NCI-H1105 (cell line): ENCODE results near the gene GPRIN3.
"Not testable (repeated sequence)": the region's sequence is repeated elsewhere in the genome, so short reads cannot be mapped to it uniquely, and the experiment has no call there.

Experiments
- DNase-seq: peaks from one replicate; lab custom pipeline; 2025; lab: John Stamatoyannopoulos, UW

The GPRIN3 gene

DNA sequence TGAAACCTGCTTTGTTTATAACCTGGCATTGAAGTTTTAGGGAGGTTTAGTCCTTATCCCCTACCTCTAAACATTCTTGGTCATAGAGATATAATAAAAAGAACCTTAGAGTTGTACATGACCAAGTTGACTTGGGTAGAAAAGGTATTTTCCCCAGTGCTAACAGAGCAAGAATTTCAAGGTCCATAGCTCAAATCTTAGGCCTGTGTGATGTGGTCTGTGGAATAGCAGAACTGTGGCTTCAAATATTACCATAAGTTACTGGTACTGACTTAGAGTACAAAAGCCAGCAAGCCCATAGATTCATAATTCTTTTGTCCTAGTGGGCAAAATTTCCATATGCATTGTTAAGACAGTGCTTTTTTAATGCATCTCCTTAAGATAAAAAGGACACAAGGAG lies 91.2 kb downstream of the GPRIN3 start:
- no peak for DNase-seq

GRCh38 chr4:89215736-89216135 lies 91.9 kb downstream of the GPRIN3 start:
- no peak for DNase-seq

DNA sequence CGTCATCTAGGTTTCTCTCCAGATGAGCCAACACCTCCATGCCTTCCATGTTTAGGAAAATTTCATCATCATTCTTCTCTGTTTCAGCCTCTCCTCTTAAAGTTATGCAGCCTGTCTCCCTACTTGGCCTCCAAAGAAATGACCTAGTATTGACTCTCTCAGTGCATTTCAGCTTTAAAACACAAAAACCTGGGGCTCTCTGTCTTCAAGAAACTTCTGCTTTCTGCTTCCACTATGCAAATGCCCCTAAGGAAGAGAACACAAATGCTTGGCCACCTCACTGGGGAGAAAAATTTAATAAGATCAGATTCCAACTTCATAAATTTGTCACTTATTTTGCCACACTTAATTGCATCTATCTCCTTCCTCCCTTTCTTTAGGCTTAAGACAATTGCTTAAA lies 93.3 kb downstream of the GPRIN3 start:
- no peak for DNase-seq

GRCh38 chr4:89213382-89213701 lies 94.3 kb downstream of the GPRIN3 start:
- DNase-seq: no peak

- DNase-seq: no peak
Observed at GRCh38 chr4:89212666-89213381, 94.8 kb downstream of the GPRIN3 start.

- DNase-seq: no peak
Observed at GRCh38 chr4:89204624-89205023, 103.0 kb downstream of the GPRIN3 start.

DNA sequence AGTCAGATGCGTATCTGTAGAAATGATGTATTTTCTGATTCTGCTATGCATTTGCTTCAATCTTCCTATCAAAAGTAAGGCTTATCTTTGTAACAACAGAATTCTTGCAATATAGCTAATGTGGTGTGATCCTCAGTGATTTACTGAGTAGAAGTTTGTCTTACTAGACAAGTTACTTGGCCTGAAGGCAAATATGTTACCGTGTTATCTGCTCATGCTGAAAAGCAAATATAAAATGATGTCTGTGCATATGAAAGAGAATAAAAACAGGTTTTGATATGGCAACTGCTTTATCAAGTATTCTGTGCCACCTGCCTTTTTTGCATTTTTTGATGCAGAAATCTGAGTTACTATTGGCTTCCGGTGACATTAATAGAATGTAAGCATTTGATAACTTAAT lies 103.7 kb downstream of the GPRIN3 start:
- no peak for DNase-seq

DNA sequence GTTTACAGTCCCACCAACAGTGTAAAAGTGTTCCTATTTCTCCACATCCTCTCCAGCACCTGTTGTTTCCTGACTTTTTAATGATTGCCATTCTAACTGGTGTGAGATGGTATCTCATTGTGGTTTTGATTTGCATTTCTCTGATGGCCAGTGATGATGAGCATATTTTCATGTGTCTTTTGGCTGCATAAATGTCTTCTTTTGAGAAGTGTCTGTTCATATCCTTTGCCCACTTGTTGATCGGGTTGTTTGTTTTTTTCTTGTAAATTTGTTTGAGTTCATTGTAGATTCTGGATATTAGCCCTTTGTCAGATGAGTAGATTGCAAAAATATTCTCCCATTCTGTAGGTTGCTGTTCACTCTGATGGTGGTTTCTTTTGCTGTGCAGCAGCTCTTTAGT lies 108.2 kb downstream of the GPRIN3 start:
- DNase-seq: not testable (repeated sequence)

GRCh38 chr4:89197920-89198319 lies 109.7 kb downstream of the GPRIN3 start:
- no peak for DNase-seq

- DNase-seq: no peak
Observed at GRCh38 chr4:89196745-89197144, 110.9 kb downstream of the GPRIN3 start.

GRCh38 chr4:89196056-89196674 lies 111.4 kb downstream of the GPRIN3 start:
- DNase-seq: no peak

DNA sequence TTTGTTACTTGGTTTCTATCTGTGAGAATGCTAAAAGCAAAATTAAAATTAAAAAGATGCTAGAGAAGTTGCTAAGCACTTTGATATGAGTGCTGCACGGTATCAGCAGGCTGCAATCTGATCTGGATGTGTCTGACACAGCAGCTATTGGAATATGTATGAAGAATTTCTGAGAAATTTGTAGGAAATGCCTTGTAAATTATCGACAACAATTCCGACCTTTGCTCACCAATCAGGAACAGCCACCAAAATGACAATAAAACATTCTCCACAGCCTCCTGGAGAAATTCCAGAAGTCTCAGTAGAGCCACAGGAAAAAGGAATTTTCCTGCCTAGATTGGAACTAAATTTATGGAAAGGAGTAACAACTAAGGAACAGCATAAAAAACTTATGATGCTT lies 113.8 kb downstream of the GPRIN3 start:
- DNase-seq: no peak
